Activated CD8-positive, alpha-beta memory T cell treated with anti-CD3 and anti-CD28 coated beads for 36 hours (primary cell): ENCODE measurements around the gene NFKBIE. TPM values are rescaled to one million over a fixed set of nuclear protein-coding genes. Genes with fewer than 3 reads are reported as not detected.

Source experiments
- CTCF ChIA-PET: fragments of 350-600 bp; sonication (Branson Sonifier 250); formaldehyde crosslinking; loops from one replicate; lab custom pipeline; 2021; ENCODE audit warnings: antibody characterized with exemption; lab: Charles Lee
- POLR2A ChIA-PET: fragments of 350-600 bp; sonication (Branson Sonifier 250); formaldehyde crosslinking; loops from one replicate; lab custom pipeline; 2021; ENCODE audit warnings: antibody characterized with exemption; lab: Charles Lee
- total RNA-seq, 2 experiments: library from RNA; stranded (reverse); gene quantifications; one replicate each; pipeline ENCODE4 v1.2.3, GENCODE V29; 2021

NFKBIE gene
- total RNA-seq, 2 experiments from 2014 or later = 27.8 to 28.7 TPM

DNA sequence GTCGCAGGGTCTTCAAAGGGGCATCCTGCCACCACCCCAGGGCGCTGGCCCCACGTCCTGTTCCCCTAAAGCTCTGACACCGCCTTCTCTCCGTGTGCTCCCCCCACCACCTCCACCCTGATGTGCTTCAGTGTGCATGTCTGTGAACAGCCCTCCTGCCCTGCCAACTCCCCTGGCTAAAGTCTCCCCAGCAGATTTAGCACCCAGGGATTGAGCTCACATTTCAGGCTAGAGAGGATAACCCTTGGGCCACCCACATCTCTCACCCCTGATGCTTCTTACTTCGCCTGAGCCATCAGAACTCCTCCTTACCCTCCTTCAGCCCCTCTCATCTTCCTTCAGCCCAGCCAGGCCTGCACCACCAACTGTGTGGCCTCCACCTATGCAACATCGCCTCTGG, 12.4 kb upstream of the NFKBIE start:
- ChIA-PET POLR2A (no interaction called here), CTCF (interaction anchor here (0.7 to 2.0 kb wide), 5 partner anchors 10 to 60 kb away, joined by 3 to 7 read pairs (median 4); partner anchors contain the start of gene AARS2)

- CTCF ChIA-PET = interaction anchor here (0.7 to 2.0 kb wide), 4 partner anchors 9 to 36 kb away, joined by 3 to 7 read pairs (median 4); partner anchors contain the start of gene AARS2
- POLR2A ChIA-PET = no interaction called here
These were observed 11.6 kb upstream of the NFKBIE start for GRCh38 chr6:44276667-44277640.

DNA sequence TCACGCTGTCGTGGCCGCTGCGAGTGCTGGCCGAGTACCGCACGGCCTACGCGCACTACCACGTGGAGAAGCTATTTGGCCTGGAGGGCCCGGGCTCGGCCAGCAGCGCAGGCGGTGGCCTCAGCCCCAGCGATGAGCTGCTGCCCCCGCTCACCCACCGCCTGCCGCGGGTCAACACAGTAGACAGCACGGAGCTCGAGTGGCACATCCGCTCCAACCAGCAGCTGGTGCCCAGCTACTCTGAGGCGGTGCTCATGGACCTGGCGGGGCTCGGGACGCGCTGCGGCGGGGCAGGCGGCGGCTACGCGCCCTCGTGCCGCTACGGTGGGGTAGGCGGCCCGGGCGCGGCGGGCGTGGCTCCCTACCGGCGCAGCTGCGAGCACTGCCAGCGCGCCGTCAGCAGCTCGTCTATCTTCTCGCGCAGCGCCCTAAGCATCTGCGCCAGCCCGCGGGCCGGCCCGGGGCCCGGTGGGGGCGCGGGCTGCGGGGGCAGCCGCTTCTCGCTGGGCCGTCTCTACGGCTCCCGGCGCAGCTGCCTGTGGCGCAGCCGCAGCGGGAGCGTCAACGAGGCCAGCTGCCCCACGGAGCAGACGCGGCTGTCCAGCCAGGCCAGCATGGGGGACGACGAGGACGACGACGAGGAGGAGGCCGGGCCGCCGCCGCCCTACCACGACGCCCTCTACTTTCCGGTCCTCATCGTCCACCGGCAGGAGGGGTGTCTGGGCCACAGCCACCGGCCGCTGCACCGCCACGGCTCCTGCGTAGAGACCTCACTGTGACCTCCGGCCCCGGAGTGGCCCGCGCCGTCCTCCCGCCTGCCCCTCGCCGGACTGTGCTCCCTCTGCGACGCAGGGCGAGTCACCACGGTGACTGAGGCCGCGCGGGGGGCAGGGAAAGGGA, 10.6 kb upstream of the NFKBIE start:
- CTCF ChIA-PET = interaction anchor here (0.8 to 2.1 kb wide), 4 partner anchors 22 to 63 kb away, joined by 3 to 9 read pairs (median 3); partner anchors contain the start of gene AARS2
- POLR2A ChIA-PET = no interaction called here

DNA sequence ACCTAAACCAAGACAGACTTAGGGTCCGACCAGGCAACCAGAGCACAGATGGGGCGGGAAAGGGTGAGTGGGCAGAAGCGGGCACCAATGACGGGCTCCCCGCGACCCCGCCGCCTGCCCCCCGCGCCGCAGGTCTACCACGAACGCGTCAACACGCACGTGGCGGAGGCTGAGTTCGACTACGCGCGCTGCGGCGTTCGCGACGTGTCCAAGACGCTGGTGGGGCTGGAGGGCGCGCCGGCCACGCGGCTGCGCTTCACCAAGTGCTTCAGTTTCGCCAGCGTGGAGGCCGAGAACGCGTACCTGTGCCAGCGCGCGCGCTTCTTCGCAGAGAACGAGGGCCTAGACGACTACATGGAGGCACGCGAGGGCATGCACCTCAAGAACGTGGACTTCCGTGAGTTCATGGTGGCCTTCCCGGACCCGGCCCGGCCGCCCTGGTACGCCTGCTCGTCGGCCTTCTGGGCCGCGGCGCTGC, 10.0 kb upstream of the NFKBIE start:
- CTCF ChIA-PET = interaction anchor here (0.8 to 2.1 kb wide), 5 partner anchors 22 to 63 kb away, joined by 3 to 9 read pairs (median 3); partner anchors contain the start of gene AARS2
- POLR2A ChIA-PET = no interaction called here

DNA sequence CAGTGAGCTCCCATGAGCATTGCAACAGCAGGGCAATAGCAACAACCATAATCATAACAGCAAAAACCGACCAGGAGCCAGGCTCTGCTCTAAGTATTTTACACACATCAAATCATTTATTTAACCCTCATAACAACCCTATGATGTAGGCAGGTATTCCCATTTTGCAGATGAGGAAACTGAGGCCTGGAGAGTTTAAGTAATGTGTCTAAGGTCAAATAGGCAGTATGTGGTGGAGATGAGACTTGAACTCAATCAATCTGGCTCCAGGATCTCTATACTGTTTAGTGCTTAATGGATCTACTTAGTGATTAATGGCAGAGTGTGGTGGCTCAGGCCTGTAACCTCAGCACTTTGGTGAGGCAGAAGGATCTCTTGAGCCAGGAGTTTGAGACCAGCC, 8.3 kb upstream of the NFKBIE start:
- ChIA-PET POLR2A (no interaction called here), CTCF (no interaction called here)

DNA sequence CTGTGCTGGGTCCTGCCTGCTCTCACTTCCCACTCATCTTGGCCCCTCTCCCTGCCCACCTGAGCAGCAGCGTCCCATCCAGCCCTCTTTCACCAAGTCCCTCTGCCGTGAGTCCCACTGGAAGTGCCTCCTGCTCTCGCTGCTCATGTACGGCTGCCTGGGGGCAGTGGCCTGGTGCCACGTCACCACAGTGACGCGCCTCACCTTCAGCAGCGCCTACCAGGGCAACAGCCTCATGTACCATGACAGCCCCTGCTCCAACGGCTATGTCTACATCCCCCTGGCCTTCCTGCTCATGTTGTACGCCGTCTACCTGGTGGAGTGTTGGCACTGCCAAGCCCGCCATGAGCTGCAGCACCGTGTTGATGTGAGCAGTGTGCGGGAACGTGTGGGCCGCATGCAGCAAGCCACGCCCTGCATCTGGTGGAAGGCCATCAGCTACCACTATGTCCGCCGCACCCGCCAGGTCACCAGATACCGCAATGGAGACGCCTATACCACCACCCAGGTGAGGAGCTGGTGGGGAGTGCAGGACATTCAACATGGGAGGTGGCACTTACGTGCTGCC, 7.7 kb upstream of the NFKBIE start:
- CTCF ChIA-PET = interaction anchor here (0.5 kb wide), 1 partner anchor 10 kb away, joined by 4 read pairs; no protein-coding TSS in a partner anchor
- POLR2A ChIA-PET = no interaction called here

DNA sequence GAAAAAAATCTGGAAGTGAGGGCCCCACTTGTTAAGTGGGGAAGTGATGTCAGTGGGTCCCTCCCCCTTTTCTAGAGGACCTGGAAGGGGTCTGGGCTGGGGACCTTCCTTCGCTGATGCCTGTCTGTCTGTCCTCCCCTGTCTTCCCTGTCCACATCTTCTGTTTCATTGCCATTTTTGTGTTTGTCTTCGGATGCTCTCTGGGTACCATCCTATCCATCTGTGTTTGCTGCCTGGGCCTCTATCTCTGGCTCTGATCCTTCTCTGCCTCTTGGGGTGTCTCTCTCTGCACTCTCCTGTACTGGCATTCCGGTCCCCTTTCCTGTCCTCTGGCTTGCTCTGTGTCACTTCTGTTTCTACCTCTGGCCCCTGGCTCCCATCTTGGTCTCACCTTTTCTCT, 7.2 kb upstream of the NFKBIE start:
- CTCF ChIA-PET = interaction anchor here (1.2 kb wide), 1 partner anchor 66 kb away, joined by 3 read pairs; no protein-coding TSS in a partner anchor
- POLR2A ChIA-PET = no interaction called here

GRCh38 chr6:44271914-44272313, 6.6 kb upstream of the NFKBIE start:
- ChIA-PET CTCF (interaction anchor here (1.2 kb wide), 1 partner anchor 67 kb away, joined by 3 read pairs; no protein-coding TSS in a partner anchor), POLR2A (no interaction called here)

DNA sequence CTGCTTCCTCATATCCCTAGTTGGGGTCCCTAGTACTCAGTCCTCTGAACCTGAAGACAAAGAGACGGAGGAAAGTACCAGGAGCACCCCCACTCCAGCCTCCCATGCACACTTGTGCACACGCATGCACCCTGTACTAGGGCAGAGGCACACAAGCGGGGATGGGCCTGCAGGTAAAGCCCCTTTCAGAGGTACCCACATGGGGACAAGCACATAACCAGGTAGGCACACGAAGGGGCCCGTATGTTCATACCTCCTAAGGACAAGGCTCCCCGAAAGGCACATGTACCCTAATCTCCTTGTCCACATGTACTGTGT, 6.0 kb upstream of the NFKBIE start:
- POLR2A ChIA-PET = interaction anchor here (1.2 kb wide), 1 partner anchor 25 kb away, joined by 4 read pairs; the partner anchor contains the start of gene HSP90AB1
- CTCF ChIA-PET = interaction anchor here (1.2 to 1.3 kb wide), 2 partner anchors 68 kb away, joined by 3 to 4 read pairs; no protein-coding TSS in a partner anchor

- POLR2A ChIA-PET = interaction anchor here (0.8 to 1.2 kb wide), 2 partner anchors 14 to 24 kb away, joined by 4 read pairs; partner anchors contain the start of gene HSP90AB1
- CTCF ChIA-PET = interaction anchor here (0.6 to 1.3 kb wide), 3 partner anchors 34 to 80 kb away, joined by 3 to 4 read pairs (median 3); no protein-coding TSS in a partner anchor
These were observed 5.4 kb upstream of the NFKBIE start for GRCh38 chr6:44270526-44271405.

DNA sequence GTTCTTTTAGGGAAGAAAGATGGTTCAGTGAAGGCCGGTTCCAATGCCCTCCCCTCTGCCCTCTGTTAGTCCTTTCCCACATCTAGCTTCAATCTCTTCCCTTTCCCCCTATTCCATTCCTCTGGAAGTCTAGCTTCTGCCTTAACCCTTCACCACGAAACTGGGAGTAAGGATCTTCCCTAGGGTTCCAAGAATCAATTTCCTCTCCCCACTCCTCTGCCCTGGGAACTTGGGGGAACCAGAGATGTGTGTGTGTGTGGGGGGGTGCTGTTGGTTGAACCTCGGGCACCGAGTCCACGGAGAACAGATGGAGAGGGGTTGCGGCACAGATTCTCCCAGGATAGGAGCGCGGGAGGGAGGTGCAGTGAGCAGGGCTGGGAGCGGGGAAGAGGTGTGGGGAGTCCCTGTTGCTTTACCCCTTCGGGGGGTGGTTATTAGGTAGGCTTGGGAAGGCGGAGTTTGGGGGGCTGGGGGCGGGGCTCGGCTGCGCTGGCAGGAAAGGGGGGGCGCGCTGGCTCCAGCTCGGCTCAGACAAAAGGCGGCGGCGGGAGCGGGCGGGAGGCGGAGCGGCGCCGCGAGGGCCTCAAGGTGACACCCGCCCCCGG, 4.7 kb upstream of the NFKBIE start, which contains the start of gene TMEM151B:
Gene TMEM151B (plus strand): TSS at position 530 of the 605 bp plus-strand sequence. CDS start 293 bp downstream, outside the sequence.
- CTCF ChIA-PET = interaction anchor here (0.6 to 6.0 kb wide), 6 partner anchors 35 to 175 kb away, joined by 3 to 64 read pairs (median 5); partner anchors contain the start of gene SPATS1
- POLR2A ChIA-PET = no interaction called here

DNA sequence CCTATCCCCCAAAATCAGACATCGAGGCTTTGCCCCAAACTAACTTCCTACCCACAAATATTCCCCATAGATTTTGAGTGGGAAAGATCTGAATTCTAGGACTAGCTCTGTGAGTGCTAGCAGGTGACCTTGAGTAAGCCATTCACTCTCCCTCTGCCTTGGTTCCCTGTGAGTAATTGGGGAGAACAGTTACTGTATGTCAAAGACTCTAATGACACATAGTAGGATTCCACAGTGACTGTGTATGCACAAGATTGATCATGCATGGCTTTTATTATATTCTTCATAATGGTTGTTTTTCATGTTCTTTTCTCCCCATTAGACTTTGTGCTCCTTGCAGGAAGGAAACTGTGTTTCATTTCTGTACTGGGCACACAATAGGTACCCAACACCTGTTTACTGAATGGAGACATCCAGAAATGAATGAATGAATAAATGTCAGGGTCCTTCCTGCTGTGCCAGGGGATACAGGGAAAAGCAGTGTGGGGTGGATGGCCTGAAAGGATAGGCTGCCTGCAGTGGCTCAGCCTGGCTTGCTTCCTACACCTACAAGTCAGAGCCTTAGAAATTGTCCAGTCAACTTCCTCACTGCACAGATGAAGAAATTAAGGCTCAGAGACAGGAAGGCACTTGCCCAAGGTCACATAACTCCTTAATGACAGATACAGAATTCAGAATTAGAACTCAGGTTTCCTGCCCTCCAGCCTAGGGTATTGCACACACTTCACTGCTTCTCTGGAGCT, 4.0 kb upstream of the NFKBIE start:
- ChIA-PET POLR2A (interaction anchor here (0.6 to 1.3 kb wide), 2 partner anchors 36 to 43 kb away, joined by 3 read pairs; partner anchors contain the start of gene AARS2), CTCF (interaction anchor here (0.6 to 6.0 kb wide), 11 partner anchors 8 to 584 kb away, joined by 3 to 64 read pairs (median 8); partner anchors contain the start of gene SPATS1)

DNA sequence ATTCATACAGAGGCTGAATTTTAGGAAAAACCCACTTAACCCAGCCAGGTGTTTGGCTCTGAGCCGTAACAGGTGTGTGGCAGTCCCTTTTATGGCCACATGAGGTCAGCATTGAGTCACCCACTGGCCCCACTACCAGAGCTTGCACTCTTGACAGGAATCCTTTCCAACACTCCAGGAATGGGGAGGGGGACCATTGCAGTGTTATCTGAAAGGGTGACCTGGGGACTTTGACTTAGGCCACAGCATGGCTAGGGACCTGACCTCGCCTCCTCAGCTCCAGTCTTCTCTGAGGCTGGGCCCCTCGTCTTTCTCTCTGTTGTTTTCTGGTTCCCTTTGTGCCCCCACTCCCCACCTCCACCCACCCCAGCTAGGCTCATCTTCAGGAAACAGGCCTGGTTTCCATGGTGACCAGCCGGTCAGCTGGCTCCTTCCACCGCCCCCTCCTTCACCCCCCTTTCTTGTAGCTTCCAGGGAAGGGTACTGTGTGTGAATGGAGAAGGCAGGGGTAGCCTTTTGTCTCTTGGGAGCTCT, 2.8 kb upstream of the NFKBIE start:
- POLR2A ChIA-PET = interaction anchor here (0.5 to 1.3 kb wide), 5 partner anchors 24 to 147 kb away, joined by 3 to 7 read pairs (median 3); partner anchors contain the start of gene AARS2
- CTCF ChIA-PET = interaction anchor here (0.6 to 6.0 kb wide), 19 partner anchors 10 to 901 kb away, joined by 3 to 64 read pairs (median 6); partner anchors contain the start of genes AARS2, CDC5L and SPATS1

DNA sequence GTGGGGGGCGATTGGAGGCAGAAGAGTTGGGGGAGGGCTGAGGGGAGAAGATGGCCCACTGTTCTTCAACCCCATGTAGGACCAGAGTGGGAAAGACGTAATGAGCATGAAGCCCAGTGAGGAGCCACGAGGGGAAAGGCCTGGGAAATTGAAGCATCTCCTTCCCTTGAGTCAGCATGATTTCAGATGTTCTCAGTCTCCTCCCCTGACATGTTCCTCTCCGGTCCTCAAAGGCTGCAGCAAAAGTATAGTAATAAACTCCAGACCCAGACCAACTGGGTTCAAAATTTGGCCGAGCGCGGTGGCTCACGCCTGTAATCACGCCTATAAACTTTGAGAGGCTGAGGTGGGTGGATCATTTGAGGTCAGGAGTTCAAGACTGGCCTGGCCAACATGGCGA, 1.9 kb upstream of the NFKBIE start:
- ChIA-PET CTCF (interaction anchor here (0.7 to 6.0 kb wide), 10 partner anchors 10 to 76 kb away, joined by 3 to 64 read pairs (median 7); partner anchors contain the start of genes AARS2, SLC35B2 and SPATS1), POLR2A (interaction anchor here (0.7 kb wide), 2 partner anchors 21 to 145 kb away, joined by 3 to 8 read pairs; no protein-coding TSS in a partner anchor)

DNA sequence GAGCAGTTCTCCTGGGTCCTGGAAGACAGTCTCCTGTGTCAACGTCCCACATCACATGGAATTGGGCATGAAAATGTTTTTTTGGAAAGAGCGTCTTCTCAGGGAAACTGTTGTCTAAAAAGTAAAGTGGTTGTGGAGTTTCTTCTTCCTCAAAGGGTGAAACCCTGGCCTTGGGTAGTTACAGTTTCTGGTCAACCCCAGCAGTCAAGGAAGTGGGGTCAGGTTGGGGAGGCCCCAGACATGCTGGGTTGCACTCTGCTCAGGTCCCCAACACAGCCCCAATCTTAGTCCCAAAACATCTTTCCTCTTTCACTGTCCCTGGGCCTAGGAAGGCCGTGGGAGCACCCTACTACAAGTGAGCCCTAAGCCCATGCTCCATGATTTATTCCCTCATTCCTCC, 996 bp upstream of the NFKBIE start:
- POLR2A ChIA-PET = interaction anchor here (0.7 kb wide), 1 partner anchor 20 kb away, joined by 8 read pairs; no protein-coding TSS in a partner anchor
- CTCF ChIA-PET = interaction anchor here (0.6 to 6.0 kb wide), 6 partner anchors 9 to 792 kb away, joined by 3 to 64 read pairs (median 6); partner anchors contain the start of genes AARS2, SLC35B2 and SPATS1
